ENCODE data around the gene IL15RA. TPM values are rescaled to one million over a fixed set of nuclear protein-coding genes. Genes with fewer than 3 reads are reported as not detected.

Gene IL15RA
- total and polyA plus RNA-seq, 2 donors (not counting 3 experiments of a cell fraction or from before 2014, with no cell fraction given): 18.8 to 20.6 TPM

Small RNA genes within 50 kb of the gene (small RNA-seq; reads per million reads assigned to genes)
- gene RF00397 (ENCODE audit: insufficient read depth, insufficient read length, low read depth, low replicate concordance): not detected

Other genes with a start within 250 kb of the IL15RA start
- 266 and 307 TPM in 2 replicates for gene GDI2, start 164.1 kb downstream of the IL15RA start, total RNA-seq
- gene GDI2, start 164.1 kb downstream of the IL15RA start, polyA plus RNA-seq: 132 and 154 TPM in 2 replicates
- 4.4 and 6.9 TPM in 2 replicates for gene ANKRD16, start 87.7 kb downstream of the IL15RA start, total RNA-seq
- 8.0 and 9.4 TPM in 2 replicates for gene ANKRD16, start 87.7 kb downstream of the IL15RA start, polyA plus RNA-seq
- gene FBH1, start 87.3 kb downstream of the IL15RA start, total RNA-seq: 86.1 and 97.0 TPM in 2 replicates
- 66.1 and 71.4 TPM in 2 replicates for gene FBH1, start 87.3 kb downstream of the IL15RA start, polyA plus RNA-seq
- gene IL2RA, start 84.8 kb upstream of the IL15RA start, total RNA-seq: not detected in 2 replicates
- gene IL2RA, start 84.8 kb upstream of the IL15RA start, polyA plus RNA-seq: not detected in 2 replicates
- gene RBM17, start 111.5 kb upstream of the IL15RA start, total RNA-seq: 148 TPM in 2 replicates
- gene RBM17, start 111.5 kb upstream of the IL15RA start, polyA plus RNA-seq: 15.5 and 23.1 TPM in 2 replicates
- gene PFKFB3, start 225.4 kb upstream of the IL15RA start, total RNA-seq: 33.7 and 35.6 TPM in 2 replicates
- 15.8 and 17.2 TPM in 2 replicates for gene PFKFB3, start 225.4 kb upstream of the IL15RA start, polyA plus RNA-seq

All from endothelial cell of umbilical vein (primary cell).